Measurements from ENCODE around the gene NFKBIE. TPM values are rescaled to one million over a fixed set of nuclear protein-coding genes. Genes with fewer than 3 reads are reported as not detected.

The NFKBIE gene
- total RNA-seq, 1 donor from 2014 or later, result 5.3 TPM

DNA sequence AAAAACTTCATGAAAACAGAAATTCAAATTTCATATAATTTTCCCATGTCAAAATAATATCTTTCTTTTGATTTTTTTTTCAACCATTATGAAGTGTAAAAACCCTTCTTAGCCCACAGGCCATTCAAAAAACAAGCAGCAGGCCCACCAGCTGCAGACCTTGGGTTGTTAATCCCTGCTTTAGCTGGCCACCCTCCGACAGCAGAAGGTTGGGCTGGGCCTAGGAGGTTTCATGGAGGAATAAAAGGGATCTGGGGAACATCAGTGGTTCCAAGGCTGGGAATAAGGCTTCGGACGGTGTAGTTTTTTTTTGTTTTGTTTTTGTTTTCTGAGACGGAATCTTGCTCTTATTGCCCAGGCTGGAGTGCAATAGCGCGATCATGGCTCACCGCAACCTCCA is 22.0 kb downstream of the NFKBIE start:
- FAIRE-seq, result no peak
- Histone ChIP-seq H3K36me3 (ENCODE audit: control insufficient read depth, insufficient read depth, low read length) (no peaks in the 10 kb centered on the region), H3K4me3 (ENCODE audit: low read depth, low read length) (no peak overlapping the region), H3K27me3 (ENCODE audit: control insufficient read depth, insufficient read depth, low read length) (peaks cover 1% of the 10 kb centered on the region)
- DNase-seq (ENCODE audit: low read depth), result no peak
- TF ChIP-seq, protein P1, sequence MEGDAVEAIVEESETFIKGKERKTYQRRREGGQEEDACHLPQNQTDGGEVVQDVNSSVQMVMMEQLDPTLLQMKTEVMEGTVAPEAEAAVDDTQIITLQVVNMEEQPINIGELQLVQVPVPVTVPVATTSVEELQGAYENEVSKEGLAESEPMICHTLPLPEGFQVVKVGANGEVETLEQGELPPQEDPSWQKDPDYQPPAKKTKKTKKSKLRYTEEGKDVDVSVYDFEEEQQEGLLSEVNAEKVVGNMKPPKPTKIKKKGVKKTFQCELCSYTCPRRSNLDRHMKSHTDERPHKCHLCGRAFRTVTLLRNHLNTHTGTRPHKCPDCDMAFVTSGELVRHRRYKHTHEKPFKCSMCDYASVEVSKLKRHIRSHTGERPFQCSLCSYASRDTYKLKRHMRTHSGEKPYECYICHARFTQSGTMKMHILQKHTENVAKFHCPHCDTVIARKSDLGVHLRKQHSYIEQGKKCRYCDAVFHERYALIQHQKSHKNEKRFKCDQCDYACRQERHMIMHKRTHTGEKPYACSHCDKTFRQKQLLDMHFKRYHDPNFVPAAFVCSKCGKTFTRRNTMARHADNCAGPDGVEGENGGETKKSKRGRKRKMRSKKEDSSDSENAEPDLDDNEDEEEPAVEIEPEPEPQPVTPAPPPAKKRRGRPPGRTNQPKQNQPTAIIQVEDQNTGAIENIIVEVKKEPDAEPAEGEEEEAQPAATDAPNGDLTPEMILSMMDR (IDR thresholded peaks at IDR 0.05; ENCODE audit: insufficient read depth, low read length, severe bottlenecking), result no peak

DNA sequence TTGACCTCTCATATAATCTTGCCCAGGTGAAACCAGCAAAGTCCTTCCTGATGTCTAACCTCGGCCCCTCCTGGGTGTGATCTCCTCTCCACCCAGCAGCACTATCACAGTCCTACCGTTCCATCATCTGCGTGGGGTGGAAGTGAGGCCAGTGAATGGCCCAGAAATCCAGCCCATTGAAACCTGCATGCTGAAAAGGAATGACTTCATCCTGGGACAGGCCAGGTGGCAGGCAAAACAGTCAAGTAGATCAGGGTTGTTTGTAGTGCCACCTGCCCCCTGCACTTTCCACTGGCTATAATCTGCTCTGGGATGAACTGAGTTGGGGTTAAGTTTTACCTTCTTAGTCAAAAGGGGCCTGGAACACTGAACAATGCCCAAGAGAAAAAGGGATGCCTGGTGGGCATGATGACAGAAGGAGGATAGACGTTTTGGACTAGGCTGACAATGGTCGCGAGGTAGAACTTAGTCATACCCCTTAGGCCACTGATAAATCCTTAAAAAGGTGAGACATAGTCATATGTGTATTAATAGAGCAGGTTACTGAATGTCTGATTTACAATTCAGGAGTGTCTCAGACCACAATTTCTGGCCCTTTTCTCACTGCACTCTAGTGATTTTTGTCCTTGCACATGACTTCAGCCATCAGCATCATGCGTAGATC is 26.5 kb downstream of the NFKBIE start:
- TF ChIP-seq, protein P1 (IDR thresholded peaks at IDR 0.05; ENCODE audit: insufficient read depth, low read length, severe bottlenecking), result no peak
- H3K27me3 ChIP-seq (ENCODE audit: control insufficient read depth, insufficient read depth, low read length), result peaks cover 1% of the 10 kb centered on the region
- no peak overlapping the region for H3K4me3 ChIP-seq (ENCODE audit: low read depth, low read length)
- FAIRE-seq, result no peak
- no peaks in the 10 kb centered on the region for H3K36me3 ChIP-seq (ENCODE audit: control insufficient read depth, insufficient read depth, low read length)
- DNase-seq (ENCODE audit: low read depth), result peak; percentile 75

DNA sequence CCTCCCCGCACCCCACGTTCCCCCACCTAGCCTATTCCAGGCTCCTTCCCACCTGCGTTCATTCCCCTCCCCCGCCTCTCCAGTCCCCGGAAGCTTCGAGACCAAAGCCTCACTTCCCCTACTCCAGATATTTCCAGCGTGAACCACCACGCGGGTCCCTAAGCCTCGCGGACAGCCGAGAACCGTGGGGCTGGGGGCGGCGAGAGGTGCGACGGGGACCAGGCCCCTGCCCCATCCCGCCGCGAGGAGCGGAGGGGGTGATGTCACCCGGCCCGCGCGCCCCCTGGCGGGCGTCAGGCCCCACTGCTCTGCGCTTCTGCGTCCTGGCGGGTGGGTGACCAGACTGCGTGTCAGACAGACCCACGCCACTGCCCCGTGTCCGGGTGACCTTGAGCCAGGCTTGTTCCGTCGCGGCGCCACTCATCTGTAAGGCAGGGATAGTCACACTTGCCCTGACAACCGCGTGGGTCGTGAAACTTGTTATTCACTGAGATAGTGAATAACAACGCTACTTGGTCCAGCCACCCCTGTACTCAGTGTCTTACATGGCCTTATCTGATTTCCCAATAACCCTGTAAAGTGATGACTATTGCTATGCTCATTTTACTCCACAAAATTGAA is 27.4 kb downstream of the NFKBIE start:
- H3K4me3 ChIP-seq (ENCODE audit: low read depth, low read length), result peak overlapping the region; percentile 57
- TF ChIP-seq, protein P1 (IDR thresholded peaks at IDR 0.05; ENCODE audit: insufficient read depth, low read length, severe bottlenecking), result peak; percentile 99
- FAIRE-seq (no peak), DNase-seq (ENCODE audit: low read depth) (no peak)
- no peaks in the 10 kb centered on the region for H3K36me3 ChIP-seq (ENCODE audit: control insufficient read depth, insufficient read depth, low read length)
- peaks cover 1% of the 10 kb centered on the region for H3K27me3 ChIP-seq (ENCODE audit: control insufficient read depth, insufficient read depth, low read length)

DNA sequence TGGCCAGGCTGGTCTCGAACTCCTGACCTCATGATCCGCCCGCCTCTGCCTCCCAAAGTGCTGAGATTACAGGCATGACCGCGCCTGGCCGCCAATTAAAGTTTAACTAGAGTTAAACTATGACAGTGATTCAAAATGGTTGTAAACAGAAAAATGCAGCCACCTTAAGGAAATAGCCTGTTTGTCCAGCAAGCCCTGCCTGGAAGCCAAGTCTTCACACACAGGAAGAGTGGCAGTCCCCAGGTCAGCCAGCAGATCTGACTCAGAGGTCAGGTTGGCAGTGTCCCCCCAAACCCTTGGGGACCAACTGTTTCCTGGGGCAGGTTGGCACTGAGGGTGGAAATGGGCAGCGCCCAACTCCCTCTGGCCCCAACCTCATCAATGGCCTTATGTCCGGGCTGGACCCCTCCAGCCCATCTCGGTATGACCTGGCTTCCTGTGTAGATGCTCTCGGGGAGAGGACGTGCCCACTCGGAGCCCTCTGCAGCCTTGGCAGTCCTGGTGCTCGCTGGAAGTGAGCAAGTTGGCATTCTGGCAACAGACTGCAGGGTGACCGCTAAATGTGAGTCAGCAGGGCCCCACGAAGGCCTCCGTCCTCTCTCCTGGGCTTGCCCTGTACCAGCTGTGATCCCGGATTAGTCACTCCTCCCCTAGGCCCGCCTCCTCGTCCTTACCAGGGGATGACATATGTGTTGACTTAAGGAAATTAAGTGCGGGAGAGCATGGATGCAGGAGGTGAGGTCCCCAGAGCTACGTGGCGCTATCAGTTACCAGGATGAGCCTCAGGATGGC is 28.1 kb downstream of the NFKBIE start:
- FAIRE-seq, result peak; percentile 82

DNA sequence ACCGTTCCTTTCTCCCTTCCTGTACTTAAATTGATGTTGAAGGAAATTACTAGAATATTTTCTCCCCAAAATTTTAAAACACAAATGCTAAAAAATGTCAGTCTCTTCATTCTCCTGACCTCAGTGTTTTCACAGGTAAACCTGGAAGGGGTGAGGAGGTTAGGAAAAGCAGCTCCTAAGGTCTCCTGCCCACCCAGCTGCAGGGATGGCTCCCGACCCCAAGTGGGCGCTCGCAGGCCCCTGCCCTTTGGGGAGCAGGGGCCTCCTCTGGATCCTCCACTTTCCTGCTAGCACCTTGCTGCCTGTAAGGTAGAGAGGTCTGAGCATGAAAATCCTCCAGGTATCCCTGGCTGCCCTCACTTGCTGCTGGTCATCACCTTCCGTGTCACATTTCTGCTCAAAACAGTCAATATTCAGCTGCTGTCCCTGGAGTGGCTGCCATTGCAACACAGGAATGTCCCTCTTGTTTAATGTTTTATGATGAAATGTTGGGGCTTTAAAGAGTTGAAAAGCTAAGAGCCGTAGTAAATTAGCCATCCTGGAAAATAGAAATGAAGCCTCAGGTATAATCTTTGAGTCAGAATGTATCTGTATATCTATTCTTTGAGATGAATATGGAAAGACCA is 29.3 kb downstream of the NFKBIE start:
- FAIRE-seq (no peak), DNase-seq (ENCODE audit: low read depth) (no peak)
- Histone ChIP-seq H3K27me3 (ENCODE audit: control insufficient read depth, insufficient read depth, low read length) (no peaks in the 10 kb centered on the region), H3K36me3 (ENCODE audit: control insufficient read depth, insufficient read depth, low read length) (no peaks in the 10 kb centered on the region), H3K4me3 (ENCODE audit: low read depth, low read length) (no peak overlapping the region)
- TF ChIP-seq, protein P1 (IDR thresholded peaks at IDR 0.05; ENCODE audit: insufficient read depth, low read length, severe bottlenecking), result no peak

More for the DNA sequence above, 28.1 kb downstream of the NFKBIE start:
- Histone ChIP-seq H3K4me3 (ENCODE audit: low read depth, low read length) (peak overlapping the region; percentile 57), H3K27me3 (ENCODE audit: control insufficient read depth, insufficient read depth, low read length) (no peaks in the 10 kb centered on the region), H3K36me3 (ENCODE audit: control insufficient read depth, insufficient read depth, low read length) (no peaks in the 10 kb centered on the region)
- DNase-seq (ENCODE audit: low read depth), result peak; percentile 98
- TF ChIP-seq, protein P1 (IDR thresholded peaks at IDR 0.05; ENCODE audit: insufficient read depth, low read length, severe bottlenecking), result no peak
